Bronchial epithelial cell (primary cell): ENCODE data around the gene SLC35B1. TPM values are rescaled to one million over a fixed set of nuclear protein-coding genes. Genes with fewer than 3 reads are reported as not detected.
"Not testable (repeated sequence)": the region's sequence is repeated elsewhere in the genome, so short reads cannot be mapped to it uniquely, and the experiment has no call there.

Experiments
- DNase-seq: peaks from one replicate; pipeline ENCODE4 v3.0.0-alpha.2; 2010; ENCODE audit warnings: low read depth
- FAIRE-seq: peaks from 2 replicates; lab custom pipeline; 2011; peaks lifted over from hg19 to GRCh38; lab: Jason Lieb, UNC
- H3K27me3 ChIP-seq: 2 replicates; pipeline ENCODE4 v1.5.1; 2011; ENCODE audit warnings: low read length; ENCODE audit not compliant: control insufficient read depth, insufficient read depth
- H3K36me3 ChIP-seq: 2 replicates; pipeline ENCODE4 v1.5.1; 2011; ENCODE audit warnings: low read length; ENCODE audit not compliant: control insufficient read depth, insufficient read depth
- H3K4me3 ChIP-seq: 2 replicates; pipeline ENCODE4 v1.5.1; 2011; ENCODE audit warnings: mild to moderate bottlenecking, low read depth, low read length, control low read depth
- total RNA-seq: library from RNA; depleted of rRNA; stranded (reverse); fragments of >200 nt; gene quantifications from 2 replicates; pipeline ENCODE4 v1.2.1, GENCODE V29; 2014
- TF ChIP-seq, protein P1 (sequence below): IDR thresholded peaks from 2 replicates; pipeline ENCODE4 v1.5.1; 2011; ENCODE audit warnings: mild to moderate bottlenecking, moderate library complexity, low read length, control low read depth, inconsistent platforms; ENCODE audit not compliant: insufficient read depth, severe bottlenecking

Gene SLC35B1
- total RNA-seq, 1 donor from 2014 or later, result 91.1 TPM

DNA sequence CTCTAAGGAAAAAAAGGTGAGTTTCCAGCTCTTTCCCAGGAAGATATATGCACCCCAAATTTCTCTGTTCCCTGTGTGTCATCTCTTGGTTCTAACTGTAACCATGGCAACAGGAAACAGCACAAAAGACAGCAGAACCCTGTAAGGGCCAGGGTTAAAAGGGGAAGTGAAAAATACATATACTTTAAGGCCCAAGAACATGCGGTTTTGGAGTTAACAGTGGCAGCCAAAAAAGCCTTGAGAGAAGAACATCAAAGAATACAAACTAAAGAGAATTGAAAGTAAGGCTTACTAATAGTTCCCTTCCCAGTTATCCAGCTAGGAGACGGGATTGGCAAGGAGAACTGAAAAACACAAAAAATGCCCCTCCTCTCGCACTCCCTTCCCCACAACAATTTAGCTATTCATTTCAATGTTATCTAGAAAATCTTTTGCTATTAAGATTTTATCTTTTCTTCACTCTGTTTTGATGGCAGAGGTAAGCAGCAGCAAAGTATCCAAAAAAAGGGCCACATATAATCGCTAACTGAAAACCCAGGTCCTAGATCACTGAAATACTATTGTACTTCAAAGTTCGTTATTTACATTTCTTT, 31.4 kb downstream of the SLC35B1 start:
- no peak for FAIRE-seq
- Histone ChIP-seq H3K27me3 (no peaks in the 10 kb centered on the region), H3K4me3 (peak overlapping the region; percentile 89), H3K36me3 (no peaks in the 10 kb centered on the region)
- TF ChIP-seq, protein P1, sequence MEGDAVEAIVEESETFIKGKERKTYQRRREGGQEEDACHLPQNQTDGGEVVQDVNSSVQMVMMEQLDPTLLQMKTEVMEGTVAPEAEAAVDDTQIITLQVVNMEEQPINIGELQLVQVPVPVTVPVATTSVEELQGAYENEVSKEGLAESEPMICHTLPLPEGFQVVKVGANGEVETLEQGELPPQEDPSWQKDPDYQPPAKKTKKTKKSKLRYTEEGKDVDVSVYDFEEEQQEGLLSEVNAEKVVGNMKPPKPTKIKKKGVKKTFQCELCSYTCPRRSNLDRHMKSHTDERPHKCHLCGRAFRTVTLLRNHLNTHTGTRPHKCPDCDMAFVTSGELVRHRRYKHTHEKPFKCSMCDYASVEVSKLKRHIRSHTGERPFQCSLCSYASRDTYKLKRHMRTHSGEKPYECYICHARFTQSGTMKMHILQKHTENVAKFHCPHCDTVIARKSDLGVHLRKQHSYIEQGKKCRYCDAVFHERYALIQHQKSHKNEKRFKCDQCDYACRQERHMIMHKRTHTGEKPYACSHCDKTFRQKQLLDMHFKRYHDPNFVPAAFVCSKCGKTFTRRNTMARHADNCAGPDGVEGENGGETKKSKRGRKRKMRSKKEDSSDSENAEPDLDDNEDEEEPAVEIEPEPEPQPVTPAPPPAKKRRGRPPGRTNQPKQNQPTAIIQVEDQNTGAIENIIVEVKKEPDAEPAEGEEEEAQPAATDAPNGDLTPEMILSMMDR, result no peak
- DNase-seq, result no peak

DNA sequence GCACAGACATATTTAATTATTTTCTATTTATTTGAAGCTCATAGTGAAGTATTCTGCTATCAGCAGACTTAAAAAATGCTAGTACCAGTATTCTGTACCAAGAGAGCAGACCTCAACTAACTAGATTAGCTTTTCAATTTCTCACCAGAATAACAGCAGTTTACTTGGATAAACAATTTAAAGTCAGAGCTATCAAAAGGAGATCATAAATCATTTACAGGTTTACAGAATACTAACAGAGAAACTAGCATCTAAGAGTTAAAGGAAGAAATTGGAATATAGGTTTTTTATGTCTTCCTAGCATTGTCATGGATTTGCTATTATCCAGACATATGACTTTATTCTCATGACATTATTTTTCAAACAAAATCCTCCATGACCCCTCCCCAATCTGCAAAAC, 33.3 kb downstream of the SLC35B1 start:
- DNase-seq (no peak), FAIRE-seq (no peak)
- H3K36me3 ChIP-seq, result no peaks in the 10 kb centered on the region
- H3K27me3 ChIP-seq, result no peaks in the 10 kb centered on the region
- no peak overlapping the region for H3K4me3 ChIP-seq
- TF ChIP-seq, protein P1, result no peak

DNA sequence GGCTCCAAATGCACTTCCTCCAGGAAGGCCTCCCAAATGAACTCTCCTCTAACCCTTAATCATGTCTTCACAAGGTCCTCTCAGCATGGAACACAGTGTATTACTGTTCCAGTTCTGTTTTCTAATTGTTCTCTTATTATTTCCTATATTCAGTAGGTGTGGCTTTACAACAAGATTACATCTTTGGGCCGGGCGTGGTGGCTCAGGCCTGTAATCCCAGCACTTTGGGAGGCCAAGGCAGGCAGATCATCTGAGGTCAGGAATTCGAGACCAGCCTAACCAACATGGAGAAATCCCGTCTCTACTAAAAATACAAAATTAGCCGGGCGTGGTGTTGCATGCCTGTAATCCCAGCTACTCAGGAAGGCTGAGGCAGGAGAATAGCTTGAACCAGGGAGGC, 34.1 kb downstream of the SLC35B1 start:
- H3K4me3 ChIP-seq, H3K27me3 ChIP-seq, H3K36me3 ChIP-seq, FAIRE-seq, DNase-seq: not testable (repeated sequence)

DNA sequence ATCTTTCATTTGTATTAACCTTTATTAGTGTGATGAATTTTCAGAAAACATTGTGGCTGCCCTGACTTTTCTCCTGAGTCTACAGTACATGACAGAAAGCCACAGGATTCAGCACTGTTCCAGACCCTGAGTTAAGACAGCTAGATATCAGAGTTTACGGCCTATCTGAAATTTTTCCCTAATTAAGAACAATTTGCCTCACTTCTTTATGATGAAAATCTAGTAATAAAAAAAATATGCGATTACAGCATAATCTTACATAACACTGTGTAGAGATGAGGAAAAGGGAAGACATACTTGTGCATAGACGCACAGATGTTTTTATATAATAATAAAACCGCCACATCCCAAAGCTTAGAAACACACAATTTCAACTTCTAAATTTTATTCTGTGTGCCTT, 37.1 kb downstream of the SLC35B1 start:
- FAIRE-seq (no peak), DNase-seq (no peak)
- no peak overlapping the region for H3K4me3 ChIP-seq
- H3K27me3 ChIP-seq, result no peaks in the 10 kb centered on the region
- H3K36me3 ChIP-seq, result no peaks in the 10 kb centered on the region
- TF ChIP-seq, protein P1, result no peak

DNA sequence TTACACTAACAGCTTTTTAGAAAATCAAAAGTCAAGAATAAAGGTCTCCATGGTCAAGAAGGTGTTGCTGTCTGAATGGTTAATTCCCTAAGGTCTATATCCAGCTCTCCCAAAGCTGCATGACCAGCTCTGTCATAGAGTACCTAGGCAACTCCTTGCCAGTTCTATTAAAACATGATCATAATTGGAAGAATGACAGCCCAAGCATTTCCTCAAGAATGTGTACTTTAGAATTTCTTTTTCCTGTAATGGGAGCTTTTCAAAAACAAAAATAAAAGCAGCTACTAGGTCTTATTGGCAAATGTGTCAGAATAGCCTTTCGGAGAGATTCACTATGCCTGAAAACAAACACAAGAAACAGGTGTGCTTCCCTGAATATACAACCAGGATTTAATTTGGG, 37.8 kb downstream of the SLC35B1 start:
- no peaks in the 10 kb centered on the region for H3K27me3 ChIP-seq
- DNase-seq, result no peak
- no peak overlapping the region for H3K4me3 ChIP-seq
- no peaks in the 10 kb centered on the region for H3K36me3 ChIP-seq
- TF ChIP-seq, protein P1, result no peak
- no peak for FAIRE-seq

DNA sequence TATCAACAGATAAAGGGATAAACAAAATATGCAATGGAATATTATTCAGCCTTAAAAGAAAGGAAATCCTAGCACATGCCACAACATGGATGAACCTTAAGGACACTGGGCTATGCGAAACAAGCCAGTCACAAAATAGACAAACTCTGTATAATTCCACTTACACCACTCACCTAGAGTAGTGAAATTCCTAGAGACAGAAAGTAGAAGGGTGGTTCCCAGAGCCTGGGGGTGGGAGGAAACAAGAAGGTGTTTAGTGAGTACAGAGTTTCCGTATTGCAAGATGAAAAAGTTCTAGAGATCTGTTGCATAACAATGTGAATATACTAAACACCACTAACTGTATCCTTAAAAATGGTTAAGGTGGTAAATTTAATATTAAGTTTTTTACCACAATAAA, 39.9 kb downstream of the SLC35B1 start:
- no peaks in the 10 kb centered on the region for H3K36me3 ChIP-seq
- FAIRE-seq (no peak), DNase-seq (no peak)
- H3K27me3 ChIP-seq, result no peaks in the 10 kb centered on the region
- no peak overlapping the region for H3K4me3 ChIP-seq
- TF ChIP-seq, protein P1, result no peak
